ENCODE measurements around the gene ARHGEF17.

The ARHGEF17 gene

DNA sequence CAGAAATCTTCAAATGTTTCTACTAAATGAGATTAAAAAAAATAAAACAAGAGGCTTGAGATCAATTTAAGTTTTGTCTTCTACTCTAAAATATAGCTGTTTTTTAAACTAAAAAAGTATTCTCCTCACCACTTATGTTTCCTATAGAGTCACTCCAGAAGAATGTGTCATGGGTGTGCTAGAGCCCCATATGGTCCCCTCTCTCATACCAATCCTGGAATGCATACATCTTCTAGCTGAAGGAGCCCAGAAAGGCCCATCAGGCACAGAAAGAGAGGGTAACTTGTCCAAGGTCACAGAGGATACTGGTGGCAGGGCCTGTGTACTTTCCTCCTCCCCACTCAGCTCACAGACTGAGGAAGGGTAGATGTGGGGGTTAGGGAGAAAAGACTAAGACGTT, 102.6 kb downstream of the ARHGEF17 start:
- no peak for ATAC-seq

DNA sequence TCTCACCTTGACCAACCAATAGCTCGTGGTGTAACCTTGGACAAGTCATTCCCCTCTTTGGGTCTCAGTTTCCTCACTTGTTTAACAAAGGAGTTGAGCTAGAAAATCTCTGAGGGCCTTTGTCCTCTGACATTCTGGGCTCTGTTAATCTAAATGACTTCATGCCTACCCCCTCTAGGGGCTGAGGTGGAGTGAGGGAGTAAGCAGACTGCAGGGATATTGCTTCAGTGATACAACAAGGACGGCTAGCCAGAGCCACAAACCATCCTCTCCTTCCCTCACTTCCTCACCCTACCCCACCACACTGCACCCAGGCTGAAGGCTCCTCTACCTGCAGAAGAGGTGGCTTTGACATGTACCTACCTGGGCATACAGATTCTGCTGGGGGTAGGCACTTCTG, 103.0 kb downstream of the ARHGEF17 start:
- no peak for ATAC-seq

GRCh38 chr11:73412308-73412707, 104.2 kb downstream of the ARHGEF17 start:
- no peak for ATAC-seq

GRCh38 chr11:73413256-73413655, 105.2 kb downstream of the ARHGEF17 start:
- ATAC-seq = no peak

GRCh38 chr11:73414977-73415651, 107.0 kb downstream of the ARHGEF17 start:
- ATAC-seq = no peak

DNA sequence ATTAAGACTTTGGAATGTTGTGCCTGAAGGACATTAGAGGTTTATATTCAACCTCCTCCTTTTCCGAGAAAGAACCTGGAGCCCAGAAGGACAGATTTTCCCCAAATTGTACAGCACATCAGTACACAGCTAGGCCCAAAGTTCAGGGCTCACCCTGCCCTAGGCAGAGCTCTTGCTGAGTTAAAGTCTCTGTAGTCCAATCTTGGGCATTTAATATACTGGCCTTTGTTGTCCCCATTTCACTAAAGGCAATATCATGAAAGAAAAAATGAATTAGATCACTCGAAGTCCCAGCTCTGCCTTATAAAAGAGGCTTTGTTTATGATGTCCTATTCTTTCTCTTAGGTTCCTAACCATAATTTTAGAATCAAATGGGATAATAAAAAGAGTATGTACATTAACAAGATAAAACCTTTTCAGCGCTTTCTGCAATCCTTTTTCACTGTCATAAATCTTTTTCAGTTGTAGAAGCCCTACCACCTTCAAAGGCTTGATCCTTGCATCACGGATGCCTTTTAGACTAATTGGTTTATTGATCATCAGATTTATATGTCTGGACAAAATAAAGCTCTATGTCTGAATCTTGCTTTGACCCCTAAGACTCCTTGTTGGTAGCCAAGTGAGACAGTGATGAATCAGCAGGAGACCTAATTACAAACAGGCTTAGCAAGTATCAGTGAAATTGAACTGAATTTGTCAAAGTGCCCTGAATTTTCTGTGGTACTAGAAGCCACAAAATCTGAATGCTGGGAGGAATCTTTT, 108.0 kb downstream of the ARHGEF17 start:
- ATAC-seq = no peak

GRCh38 chr11:73416786-73417185, 108.7 kb downstream of the ARHGEF17 start:
- no peak for ATAC-seq

All from activated CD4-positive, CD25-positive, alpha-beta regulatory T cell treated with anti-CD3 and anti-CD28 coated beads, Interleukin-2, amount 50 U/mL, for 24 hours (primary cell).